ENCODE results near the gene MEGF11. TPM values are rescaled to one million over a fixed set of nuclear protein-coding genes. Genes with fewer than 3 reads are reported as not detected.

The MEGF11 gene
- polyA plus RNA-seq, 12 donors: 0.12 to 1.6 (median 0.60) TPM; not detected in 2

GRCh38 chr15:66219339-66219738, 34.2 kb downstream of the MEGF11 start:
- DNase-seq: no peak

- no peak for DNase-seq
These were observed 36.7 kb downstream of the MEGF11 start for GRCh38 chr15:66216806-66217205.

- no peak for DNase-seq
These were observed 37.7 kb downstream of the MEGF11 start for GRCh38 chr15:66215811-66216210.

GRCh38 chr15:66214246-66214645, 39.3 kb downstream of the MEGF11 start:
- no peak for DNase-seq

- no peak for DNase-seq
These were observed 41.0 kb downstream of the MEGF11 start for GRCh38 chr15:66212563-66212921.

- no peak for DNase-seq
These were observed 41.6 kb downstream of the MEGF11 start for GRCh38 chr15:66211670-66212562.

- no peak for DNase-seq
These were observed 42.9 kb downstream of the MEGF11 start for GRCh38 chr15:66210684-66211083.

- DNase-seq: no peak
These were observed 54.8 kb downstream of the MEGF11 start for GRCh38 chr15:66198757-66199156.

- DNase-seq: no peak
These were observed 56.9 kb downstream of the MEGF11 start for GRCh38 chr15:66196602-66197001.

GRCh38 chr15:66195621-66196230, 57.8 kb downstream of the MEGF11 start:
- no peak for DNase-seq

- DNase-seq: no peak
These were observed 60.5 kb downstream of the MEGF11 start for GRCh38 chr15:66193066-66193465.

- DNase-seq: no peak
These were observed 62.8 kb downstream of the MEGF11 start for GRCh38 chr15:66190746-66191145.

- no peak for DNase-seq
These were observed 64.3 kb downstream of the MEGF11 start for GRCh38 chr15:66189291-66189690.

- DNase-seq: no peak
These were observed 65.1 kb downstream of the MEGF11 start for GRCh38 chr15:66188464-66188863.

- no peak for DNase-seq
These were observed 66.3 kb downstream of the MEGF11 start for GRCh38 chr15:66187271-66187670.

- no peak for DNase-seq
These were observed 67.3 kb downstream of the MEGF11 start for GRCh38 chr15:66186049-66186825.

- DNase-seq: no peak
These were observed 68.4 kb downstream of the MEGF11 start for GRCh38 chr15:66184936-66185790.

- DNase-seq: no peak
These were observed 69.1 kb downstream of the MEGF11 start for GRCh38 chr15:66184492-66184891.

- DNase-seq: no peak
These were observed 72.9 kb downstream of the MEGF11 start for GRCh38 chr15:66180531-66181097.

GRCh38 chr15:66178531-66178910, 75.0 kb downstream of the MEGF11 start:
- no peak for DNase-seq

- DNase-seq: no peak
These were observed 81.1 kb downstream of the MEGF11 start for GRCh38 chr15:66172324-66172980.

Data from muscle of arm (tissue), 12 donors.